ENCODE data around the gene EYS. TPM values are rescaled to one million over a fixed set of nuclear protein-coding genes. Genes with fewer than 3 reads are reported as not detected.
"Not testable (repeated sequence)": the region's sequence is repeated elsewhere in the genome, so short reads cannot be mapped to it uniquely, and the experiment has no call there.

EYS gene
- total RNA-seq, 1 experiment from 2014 or later, result not detected

GRCh38 chr6:63872233-63872632 is 1834.8 kb downstream of the EYS start:
- no peaks in the 10 kb centered on the region for H3K9me3 ChIP-seq (replicated peaks)
- H3K4me1 ChIP-seq (replicated peaks), result no peaks in the 10 kb centered on the region
- H3K36me3 ChIP-seq, result no peaks in the 10 kb centered on the region
- H3K27me3 ChIP-seq (replicated peaks), result no peaks in the 10 kb centered on the region
- no peak for DNase-seq (ENCODE audit: low read depth in 1 of 2, low spot score in 2 of 2)
- H3K27ac ChIP-seq, result no peak overlapping the region
- H3K4me3 ChIP-seq, result no peak overlapping the region

- no peaks in the 10 kb centered on the region for H3K9me3 ChIP-seq (replicated peaks)
- H3K27ac ChIP-seq, result no peak overlapping the region
- DNase-seq (ENCODE audit: low read depth in 1 of 2, low spot score in 2 of 2), result no peak
- no peak overlapping the region for H3K4me3 ChIP-seq
- H3K27me3 ChIP-seq (replicated peaks), result no peaks in the 10 kb centered on the region
- no peaks in the 10 kb centered on the region for H3K4me1 ChIP-seq (replicated peaks)
- no peaks in the 10 kb centered on the region for H3K36me3 ChIP-seq
Measured at GRCh38 chr6:63868351-63868750, 1838.7 kb downstream of the EYS start.

- H3K27me3 ChIP-seq (replicated peaks), result no peaks in the 10 kb centered on the region
- H3K9me3 ChIP-seq (replicated peaks), result no peaks in the 10 kb centered on the region
- H3K36me3 ChIP-seq, result no peaks in the 10 kb centered on the region
- H3K27ac ChIP-seq, result no peak overlapping the region
- H3K4me3 ChIP-seq, result no peak overlapping the region
- DNase-seq (ENCODE audit: low read depth in 1 of 2, low spot score in 2 of 2), result no peak
- H3K4me1 ChIP-seq (replicated peaks), result no peaks in the 10 kb centered on the region
Measured at GRCh38 chr6:63864671-63865318, 1842.2 kb downstream of the EYS start.

- Histone ChIP-seq H3K36me3 (no peaks in the 10 kb centered on the region), H3K27ac (no peak overlapping the region), H3K9me3 (replicated peaks) (no peaks in the 10 kb centered on the region), H3K4me3 (no peak overlapping the region), H3K27me3 (replicated peaks) (no peaks in the 10 kb centered on the region), H3K4me1 (replicated peaks) (no peaks in the 10 kb centered on the region)
- DNase-seq (ENCODE audit: low read depth in 1 of 2, low spot score in 2 of 2), result no peak
Measured at GRCh38 chr6:63864061-63864460, 1843.0 kb downstream of the EYS start.

- H3K4me1 ChIP-seq (replicated peaks), result no peaks in the 10 kb centered on the region
- no peaks in the 10 kb centered on the region for H3K36me3 ChIP-seq
- no peak overlapping the region for H3K4me3 ChIP-seq
- no peaks in the 10 kb centered on the region for H3K27me3 ChIP-seq (replicated peaks)
- no peaks in the 10 kb centered on the region for H3K9me3 ChIP-seq (replicated peaks)
- DNase-seq (ENCODE audit: low read depth in 1 of 2, low spot score in 2 of 2), result no peak
- H3K27ac ChIP-seq, result no peak overlapping the region
Measured at GRCh38 chr6:63862486-63863198, 1844.4 kb downstream of the EYS start.

GRCh38 chr6:63859528-63859927 is 1847.5 kb downstream of the EYS start:
- Histone ChIP-seq H3K4me3 (no peak overlapping the region), H3K27me3 (replicated peaks) (no peaks in the 10 kb centered on the region), H3K9me3 (replicated peaks) (no peaks in the 10 kb centered on the region), H3K36me3 (no peaks in the 10 kb centered on the region), H3K27ac (no peak overlapping the region), H3K4me1 (replicated peaks) (no peaks in the 10 kb centered on the region)
- no peak for DNase-seq (ENCODE audit: low read depth in 1 of 2, low spot score in 2 of 2)

GRCh38 chr6:63858691-63859090 is 1848.3 kb downstream of the EYS start:
- Histone ChIP-seq H3K4me3 (no peak overlapping the region), H3K4me1 (replicated peaks) (no peaks in the 10 kb centered on the region), H3K27ac (no peak overlapping the region), H3K9me3 (replicated peaks) (no peaks in the 10 kb centered on the region), H3K27me3 (replicated peaks) (no peaks in the 10 kb centered on the region), H3K36me3 (no peaks in the 10 kb centered on the region)
- no peak for DNase-seq (ENCODE audit: low read depth in 1 of 2, low spot score in 2 of 2)

GRCh38 chr6:63856271-63856670 is 1850.8 kb downstream of the EYS start:
- no peak overlapping the region for H3K27ac ChIP-seq
- no peaks in the 10 kb centered on the region for H3K4me1 ChIP-seq (replicated peaks)
- H3K4me3 ChIP-seq, result no peak overlapping the region
- H3K27me3 ChIP-seq (replicated peaks), result no peaks in the 10 kb centered on the region
- no peak for DNase-seq (ENCODE audit: low read depth in 1 of 2, low spot score in 2 of 2)
- H3K9me3 ChIP-seq (replicated peaks), result no peaks in the 10 kb centered on the region
- no peaks in the 10 kb centered on the region for H3K36me3 ChIP-seq

GRCh38 chr6:63844287-63844686 is 1862.7 kb downstream of the EYS start:
- DNase-seq (ENCODE audit: low read depth in 1 of 2, low spot score in 2 of 2), result no peak
- Histone ChIP-seq H3K4me3 (no peak overlapping the region), H3K36me3 (no peaks in the 10 kb centered on the region), H3K4me1 (replicated peaks) (no peaks in the 10 kb centered on the region), H3K9me3 (replicated peaks) (no peaks in the 10 kb centered on the region), H3K27me3 (replicated peaks) (no peaks in the 10 kb centered on the region), H3K27ac (no peak overlapping the region)

GRCh38 chr6:63839485-63839884 is 1867.5 kb downstream of the EYS start:
- no peak overlapping the region for H3K4me3 ChIP-seq
- no peaks in the 10 kb centered on the region for H3K4me1 ChIP-seq (replicated peaks)
- 0 out of 2 replicates have a peak, but pooled peaks cover 2% of the 10 kb centered on the region for H3K9me3 ChIP-seq (replicated peaks)
- no peak for DNase-seq (ENCODE audit: low read depth in 1 of 2, low spot score in 2 of 2)
- no peak overlapping the region for H3K27ac ChIP-seq
- H3K27me3 ChIP-seq (replicated peaks), result no peaks in the 10 kb centered on the region
- no peaks in the 10 kb centered on the region for H3K36me3 ChIP-seq

GRCh38 chr6:63828678-63829077 is 1878.3 kb downstream of the EYS start:
- not testable (repeated sequence) for H3K4me3 ChIP-seq; H3K27ac ChIP-seq; H3K9me3 ChIP-seq (replicated peaks); H3K27me3 ChIP-seq (replicated peaks); DNase-seq (ENCODE audit: low read depth in 1 of 2, low spot score in 2 of 2); H3K4me1 ChIP-seq (replicated peaks); H3K36me3 ChIP-seq

- no peak overlapping the region for H3K4me3 ChIP-seq
- no peaks in the 10 kb centered on the region for H3K4me1 ChIP-seq (replicated peaks)
- H3K27ac ChIP-seq, result no peak overlapping the region
- H3K9me3 ChIP-seq (replicated peaks), result no peaks in the 10 kb centered on the region
- H3K36me3 ChIP-seq, result no peaks in the 10 kb centered on the region
- H3K27me3 ChIP-seq (replicated peaks), result no peaks in the 10 kb centered on the region
- DNase-seq (ENCODE audit: low read depth in 1 of 2, low spot score in 2 of 2), result no peak
Measured at GRCh38 chr6:63824722-63825121, 1882.3 kb downstream of the EYS start.

GRCh38 chr6:63821442-63821841 is 1885.6 kb downstream of the EYS start:
- Histone ChIP-seq H3K9me3 (replicated peaks) (no peaks in the 10 kb centered on the region), H3K4me1 (replicated peaks) (no peaks in the 10 kb centered on the region), H3K36me3 (no peaks in the 10 kb centered on the region), H3K4me3 (no peak overlapping the region), H3K27me3 (replicated peaks) (no peaks in the 10 kb centered on the region), H3K27ac (no peak overlapping the region)
- no peak for DNase-seq (ENCODE audit: low read depth in 1 of 2, low spot score in 2 of 2)

- Histone ChIP-seq H3K4me1 (replicated peaks) (no peaks in the 10 kb centered on the region), H3K9me3 (replicated peaks) (no peaks in the 10 kb centered on the region), H3K36me3 (no peaks in the 10 kb centered on the region), H3K27me3 (replicated peaks) (no peaks in the 10 kb centered on the region), H3K4me3 (no peak overlapping the region), H3K27ac (no peak overlapping the region)
- DNase-seq (ENCODE audit: low read depth in 1 of 2, low spot score in 2 of 2), result no peak
Measured at GRCh38 chr6:63819831-63820230, 1887.2 kb downstream of the EYS start.

Measured in SJSA1 (cell line).